DMS53 (cell line): ENCODE results near the gene IQCE.

Source experiments
- DNase-seq: peaks from one replicate; lab custom pipeline; 2025; lab: John Stamatoyannopoulos, UW

The IQCE gene

GRCh38 chr7:2617325-2617905, 58.6 kb downstream of the IQCE start:
- no peak for DNase-seq

DNA sequence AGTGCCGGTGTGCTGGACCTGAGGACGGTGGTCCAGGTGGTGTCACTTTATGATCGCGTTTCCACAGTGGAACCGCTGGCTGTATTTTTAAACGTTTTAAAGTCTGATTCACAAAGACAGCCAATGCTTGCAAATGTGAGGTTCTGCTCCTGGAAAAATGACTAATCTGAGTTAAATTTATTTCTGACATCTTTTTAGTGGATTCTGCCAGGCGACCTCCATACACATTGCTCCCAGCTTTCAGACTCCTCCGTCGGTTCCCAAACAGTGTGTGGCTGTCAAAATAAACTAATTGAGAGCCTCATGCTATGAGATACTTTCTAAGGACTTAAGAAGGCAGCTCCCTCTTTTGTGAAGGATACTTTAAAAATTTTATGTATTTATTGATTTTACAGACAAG, 60.3 kb downstream of the IQCE start:
- no peak for DNase-seq

GRCh38 chr7:2621061-2621828, 62.5 kb downstream of the IQCE start:
- DNase-seq: no peak

- peak; percentile 32 for DNase-seq
Observed at GRCh38 chr7:2621948-2622640, 63.3 kb downstream of the IQCE start.

DNA sequence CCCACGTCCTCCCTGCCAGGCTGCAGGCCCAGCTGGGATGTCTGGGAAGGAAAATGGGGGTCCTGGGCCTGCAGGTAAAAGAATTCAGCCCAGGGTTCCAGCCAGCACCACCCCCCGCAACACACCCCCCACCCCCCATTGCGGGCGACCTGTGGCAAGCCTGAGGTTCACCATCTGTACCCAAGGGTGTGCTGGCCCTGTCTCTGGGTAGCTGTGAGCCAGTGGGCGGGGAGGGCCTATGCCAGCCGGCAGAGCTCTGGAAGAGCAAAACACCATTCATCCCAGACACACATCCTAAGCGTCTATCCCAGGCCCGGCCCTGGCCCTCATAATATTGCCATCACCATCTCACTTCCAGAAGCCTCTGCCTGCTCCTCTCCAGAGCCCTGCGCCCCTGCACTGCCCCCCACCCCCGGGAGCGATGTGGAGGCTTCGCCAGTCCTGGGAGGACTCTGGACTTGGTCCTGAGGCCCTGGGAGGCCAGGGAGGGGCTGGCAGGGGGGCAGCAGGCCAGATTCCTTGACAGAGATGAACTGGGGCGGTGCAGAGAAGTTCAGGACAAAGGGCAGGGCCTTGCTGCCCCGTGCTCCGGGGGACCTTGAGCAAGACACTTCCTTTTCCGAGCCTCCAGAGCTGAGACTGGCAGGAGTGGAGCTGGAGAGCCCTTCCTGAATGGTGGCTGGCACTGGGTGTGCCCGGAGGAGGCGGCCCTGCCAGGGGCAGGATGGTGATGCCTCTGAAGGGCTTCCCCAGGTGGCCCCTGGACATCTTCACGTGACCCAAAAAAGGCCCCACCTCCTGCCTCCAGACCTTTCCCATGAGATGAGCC, 64.3 kb downstream of the IQCE start:
- DNase-seq: no peak

DNA sequence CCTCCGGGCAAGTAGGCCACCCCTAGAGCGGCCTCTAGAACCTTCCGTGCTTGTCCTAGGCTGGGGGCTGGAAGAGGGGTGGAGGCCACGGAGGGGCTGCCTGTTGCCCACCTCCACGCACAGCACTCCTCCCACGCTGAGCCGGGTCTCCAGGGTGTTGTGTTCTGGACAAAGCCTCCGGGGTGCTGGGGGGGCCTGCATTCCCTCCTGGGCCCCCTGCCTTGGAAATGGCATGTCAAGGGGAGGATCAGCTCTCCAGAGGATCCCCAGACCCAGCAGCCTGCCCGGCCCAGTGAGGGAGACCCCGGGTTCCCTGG, 64.9 kb downstream of the IQCE start:
- no peak for DNase-seq

- DNase-seq: no peak
Observed at GRCh38 chr7:2624293-2624886, 65.6 kb downstream of the IQCE start.

GRCh38 chr7:2626498-2627117, 67.8 kb downstream of the IQCE start:
- DNase-seq: no peak

DNA sequence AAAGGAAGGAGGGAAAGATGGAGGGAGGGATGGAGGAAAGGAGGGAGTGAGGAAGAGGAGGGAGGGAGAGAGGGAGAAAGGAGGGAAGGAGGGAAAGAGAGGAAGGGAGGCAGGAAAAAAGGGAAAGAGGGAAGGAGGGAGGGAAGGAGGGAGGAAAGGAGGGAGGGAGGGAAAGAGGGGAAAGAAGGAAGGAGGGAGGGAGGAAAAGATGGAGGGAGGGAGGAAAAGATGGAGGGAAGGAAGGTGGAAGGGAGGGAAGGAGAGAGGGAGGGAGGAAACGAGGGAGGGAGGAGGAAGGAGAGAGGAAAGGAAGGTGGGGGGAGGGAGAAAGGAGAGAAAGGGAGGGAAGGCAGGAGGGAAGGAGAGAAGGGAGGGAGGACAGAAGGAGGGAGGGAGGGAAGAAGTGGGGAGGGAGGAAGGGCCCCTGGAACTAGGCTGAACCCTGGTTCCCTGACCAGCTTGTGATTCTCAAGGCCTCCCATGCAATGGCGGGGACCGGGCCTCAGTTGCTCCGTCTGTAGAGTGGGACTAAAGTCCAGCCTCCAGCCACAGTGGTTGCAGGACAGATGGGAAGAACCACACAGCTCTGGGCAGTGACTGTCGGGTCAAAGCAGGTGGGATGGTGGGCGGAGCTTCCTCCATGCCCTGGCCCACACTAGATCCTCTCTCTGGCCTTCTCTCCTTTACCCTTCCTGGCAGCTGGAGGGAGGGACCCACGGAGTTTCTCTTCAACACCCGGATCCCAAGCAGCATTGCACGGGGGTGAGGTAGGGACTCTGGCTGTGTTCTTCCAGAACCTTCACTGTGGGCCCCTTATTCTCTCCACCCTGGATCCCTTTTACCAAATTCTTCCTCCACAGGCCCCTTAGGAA, 68.7 kb downstream of the IQCE start:
- peak; percentile 65 for DNase-seq

DNA sequence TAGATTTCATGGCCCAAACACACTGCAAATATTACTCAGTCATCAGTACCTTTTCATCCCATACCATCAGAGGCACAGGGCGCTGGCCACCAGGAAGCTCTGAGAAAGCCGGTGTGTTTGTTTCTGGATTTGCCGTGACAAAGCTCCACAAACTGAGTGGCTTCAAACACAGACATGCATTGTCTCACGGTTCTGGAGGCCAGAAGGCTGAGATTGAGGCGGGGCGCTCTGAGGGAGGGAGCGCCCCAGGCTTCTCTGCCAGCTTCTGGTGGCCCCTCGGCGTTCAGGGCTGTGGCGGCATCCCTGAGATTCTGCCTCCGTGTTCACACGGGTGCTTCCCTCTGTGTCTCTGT, 69.3 kb downstream of the IQCE start:
- DNase-seq: peak; percentile 84

- no peak for DNase-seq
Observed at GRCh38 chr7:2628891-2629290, 70.1 kb downstream of the IQCE start.

DNA sequence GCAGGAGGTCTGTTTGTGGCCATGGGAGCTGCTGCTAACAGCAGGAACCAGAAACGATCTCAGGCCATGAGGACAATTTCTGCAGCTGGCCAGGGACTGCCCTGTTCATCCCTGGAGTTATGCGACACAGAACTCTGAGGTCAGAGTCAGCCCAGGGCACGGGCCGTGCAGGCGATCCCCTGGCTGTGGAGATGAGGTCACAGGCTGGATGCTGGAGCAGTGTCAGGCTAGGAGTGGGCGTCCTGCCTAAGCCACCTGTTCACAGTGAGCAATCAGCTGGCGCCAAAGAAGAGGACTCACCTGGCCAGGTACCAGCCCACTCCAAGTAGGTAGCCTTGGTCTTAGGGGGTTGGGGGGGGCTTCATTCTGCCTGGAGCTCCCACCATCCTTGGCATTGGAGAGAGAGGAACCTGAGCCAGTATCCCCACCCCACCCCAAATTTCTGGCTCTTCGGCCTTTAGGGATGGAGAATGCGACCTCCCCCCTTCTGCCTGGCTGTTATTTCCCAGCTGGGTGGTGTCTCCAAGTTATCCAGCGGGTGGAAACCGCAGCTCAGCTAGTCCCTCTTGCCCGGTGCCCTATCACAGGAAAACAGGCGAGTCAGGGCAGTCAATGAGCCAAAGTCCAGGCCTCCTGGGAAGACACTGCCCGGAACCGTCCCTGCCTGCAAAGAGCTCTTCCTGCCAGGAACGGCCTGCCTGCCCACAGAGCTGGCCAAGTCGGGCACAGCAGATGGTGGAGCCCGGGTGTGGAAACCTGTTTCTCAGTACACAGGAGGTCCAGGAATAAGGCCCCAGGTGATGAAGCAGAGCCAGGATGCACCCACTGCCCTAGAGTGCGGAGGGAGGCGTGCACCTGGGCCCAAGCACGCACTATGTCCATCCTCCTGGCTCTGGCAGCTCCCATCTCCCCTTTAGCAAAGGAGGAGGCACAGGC, 71.2 kb downstream of the IQCE start:
- DNase-seq: peak; percentile 85

DNA sequence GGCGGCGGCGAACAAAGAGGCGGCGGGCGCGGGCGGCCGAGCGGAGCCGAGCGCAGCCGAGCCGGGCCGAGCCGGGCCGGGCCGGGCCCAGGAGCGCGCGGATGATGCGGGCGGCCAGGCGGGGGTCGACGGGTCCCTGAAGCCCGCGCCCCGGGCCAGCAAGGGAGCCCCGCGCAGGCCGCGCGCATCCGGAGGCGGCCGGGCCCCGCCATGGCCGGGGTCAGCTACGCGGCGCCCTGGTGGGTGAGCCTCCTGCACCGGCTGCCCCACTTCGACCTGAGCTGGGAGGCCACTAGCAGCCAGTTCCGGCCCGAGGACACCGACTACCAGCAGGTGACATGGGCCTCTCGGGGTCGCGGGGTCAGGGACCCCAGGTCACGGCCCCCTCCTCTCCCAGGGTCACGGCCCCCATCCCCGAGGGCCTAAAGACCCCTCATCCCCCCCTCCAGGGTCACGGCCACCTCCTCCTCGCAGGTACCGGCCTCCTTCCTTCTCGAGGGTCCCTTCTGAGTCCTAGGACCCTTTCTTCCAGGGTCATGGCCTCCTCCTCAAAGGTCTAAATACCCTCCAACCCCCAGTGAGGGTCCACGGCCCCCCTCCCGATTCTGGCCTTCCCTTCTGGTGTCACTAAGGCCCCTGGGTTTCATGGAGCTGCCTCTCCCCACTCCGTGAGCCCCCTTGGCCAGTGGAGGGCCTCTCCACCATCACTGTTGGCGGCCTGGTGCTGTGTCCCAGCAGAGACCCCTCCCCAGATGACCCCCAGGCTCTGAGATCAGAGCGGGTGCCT, 73.4 kb downstream of the IQCE start, which contains the start of gene TTYH3:
Gene TTYH3 (plus strand): TSS at position 41 of the 787 bp plus-strand sequence. CDS start 170 bp downstream, at position 211.
- DNase-seq: peak; percentile 76

DNA sequence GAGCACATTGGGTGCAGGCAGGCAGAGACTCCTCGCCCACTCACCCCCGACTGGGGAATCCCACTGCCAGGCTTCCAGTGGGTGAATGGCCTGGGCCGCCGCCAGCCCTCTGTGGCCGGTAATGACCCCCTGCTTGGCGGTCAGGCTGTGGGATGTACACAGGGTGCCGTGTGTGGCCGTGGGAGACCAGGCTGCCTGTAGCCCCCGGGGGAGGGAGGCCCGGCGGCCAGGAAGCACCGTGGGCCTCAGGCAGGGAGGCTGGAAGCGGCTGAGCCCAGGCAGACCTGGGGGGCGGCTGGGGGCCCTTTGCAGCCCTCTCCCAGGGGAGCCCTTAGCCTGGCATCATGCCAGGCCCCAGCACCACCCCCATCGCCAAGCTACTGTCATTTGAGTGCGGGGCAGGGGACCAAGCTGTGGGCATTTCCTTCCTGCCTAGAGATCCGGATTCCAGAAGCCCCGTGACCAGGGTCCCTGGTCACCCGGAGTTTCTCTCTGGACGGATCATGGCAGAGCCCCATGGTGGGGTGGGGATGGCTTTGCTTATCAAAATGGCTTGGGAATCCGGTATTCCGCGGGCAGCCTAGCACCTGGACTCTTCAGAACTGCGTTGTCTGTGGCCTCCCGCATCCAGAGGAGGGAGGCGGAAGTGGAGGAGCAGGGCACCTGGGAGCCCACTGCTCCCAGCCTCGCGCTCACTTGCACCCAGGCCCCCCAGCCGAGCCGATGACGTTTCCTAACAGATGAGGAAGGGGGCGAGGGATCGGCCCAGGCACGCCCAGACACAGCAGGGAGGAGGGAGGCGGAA, 74.2 kb downstream of the IQCE start:
- peak; percentile 23 for DNase-seq

GRCh38 chr7:2633538-2634266, 74.9 kb downstream of the IQCE start:
- peak; percentile 28 for DNase-seq

DNA sequence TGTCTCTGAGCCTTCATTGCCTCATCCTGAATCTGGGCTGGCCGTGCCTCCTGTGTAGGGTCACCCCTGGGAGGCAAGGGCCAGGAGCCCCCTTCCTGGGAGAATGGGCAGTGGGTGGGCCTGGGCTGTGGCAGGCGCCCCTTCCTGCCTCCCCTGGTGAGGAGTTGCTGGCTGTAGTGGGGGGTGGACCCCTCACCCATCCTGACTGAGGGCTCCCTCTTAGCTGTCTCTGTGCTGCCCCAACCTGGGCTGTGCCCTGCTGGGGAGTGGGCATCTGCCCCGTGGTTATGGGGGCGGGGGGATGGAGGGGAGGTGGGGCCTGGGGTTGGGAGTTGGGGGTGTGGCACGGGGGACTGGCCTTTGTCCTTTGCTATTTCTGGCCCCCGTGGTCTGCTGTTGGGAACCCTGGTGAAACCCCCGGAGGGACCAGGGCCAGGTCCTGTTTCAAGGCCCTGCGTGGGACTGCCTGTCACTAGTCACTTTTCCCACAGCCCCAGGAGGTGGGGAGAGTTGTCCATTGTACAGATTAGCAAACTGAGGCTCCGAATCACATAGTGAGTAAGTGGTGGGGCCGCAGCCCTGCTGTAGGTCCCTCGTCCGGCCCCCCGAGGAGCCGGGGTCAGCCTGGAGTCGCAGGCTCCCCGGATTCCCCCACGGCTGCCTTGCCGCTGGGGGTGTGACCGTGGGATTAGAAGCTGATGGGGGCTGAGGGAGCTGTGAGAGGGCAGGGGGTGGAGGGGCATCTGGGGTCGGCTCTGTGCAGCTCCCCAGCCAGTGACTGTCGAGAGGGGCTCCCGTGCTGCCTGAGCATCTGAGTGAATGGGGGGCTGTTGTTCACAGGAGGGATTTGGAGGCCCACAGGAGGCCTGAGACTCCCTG, 75.7 kb downstream of the IQCE start:
- no peak for DNase-seq
